GM13976 (cell line): ENCODE measurements around the gene SAMD5.

Experiments used
- DNase-seq: peaks from one replicate; pipeline ENCODE4 v3.0.0; 2012; ENCODE audit warnings: low spot score
- CTCF ChIP-seq: IDR thresholded peaks from 2 replicates; pipeline ENCODE4 v1.5.1; 2012; ENCODE audit warnings: borderline replicate concordance, mild to moderate bottlenecking; ENCODE audit not compliant: insufficient read depth; ENCODE audit errors: extremely low read depth, missing control alignments, control extremely low read depth
- in situ Hi-C: fragments of 300-500 bp; cut with MboI; formaldehyde crosslinking; loops from one replicate; pipeline ENCODE4 v1.12.0; 2022; ENCODE audit warnings: low sequenced_read_pairs, mixed read lengths, inconsistent platforms; ENCODE audit not compliant: unreplicated experiment

Gene SAMD5

DNA sequence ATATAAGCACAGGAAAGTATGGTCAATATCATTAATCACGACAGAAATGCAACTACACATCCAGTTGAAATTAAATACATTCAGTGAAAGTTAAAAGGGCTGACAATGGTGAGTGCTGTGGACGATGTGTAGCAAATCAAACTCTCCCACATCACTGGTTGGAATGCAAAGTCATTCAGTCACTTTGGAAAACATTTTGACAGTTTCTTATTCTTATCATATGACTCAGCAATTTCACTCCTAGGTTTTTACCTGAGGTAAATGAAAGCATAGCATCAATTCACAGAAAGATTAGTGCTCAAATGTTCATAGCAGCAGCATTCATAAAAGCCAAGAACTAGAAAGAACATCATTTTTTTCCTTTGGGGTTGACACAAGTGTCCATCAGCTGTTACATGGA is 28.6 kb upstream of the SAMD5 start:
- no peak for DNase-seq
- in situ Hi-C loops: no loop called here
- TF ChIP-seq CTCF: no peak

- no peak for TF ChIP-seq CTCF
- in situ Hi-C loops: no loop called here
Measured at GRCh38 chr6:147486683-147487082, 21.8 kb upstream of the SAMD5 start.

GRCh38 chr6:147497472-147497871 is 11.0 kb upstream of the SAMD5 start:
- TF ChIP-seq CTCF: no peak
- in situ Hi-C loops: no loop called here
- no peak for DNase-seq

More at GRCh38 chr6:147486683-147487082, 21.8 kb upstream of the SAMD5 start:
- no peak for DNase-seq

- no peak for TF ChIP-seq CTCF
- in situ Hi-C loops: loop anchor here (25.0 kb wide), 2 partner anchors 659 to 959 kb away; no protein-coding TSS in a partner anchor
- no peak for DNase-seq
Measured at GRCh38 chr6:147503587-147503986, 4.9 kb upstream of the SAMD5 start.

DNA sequence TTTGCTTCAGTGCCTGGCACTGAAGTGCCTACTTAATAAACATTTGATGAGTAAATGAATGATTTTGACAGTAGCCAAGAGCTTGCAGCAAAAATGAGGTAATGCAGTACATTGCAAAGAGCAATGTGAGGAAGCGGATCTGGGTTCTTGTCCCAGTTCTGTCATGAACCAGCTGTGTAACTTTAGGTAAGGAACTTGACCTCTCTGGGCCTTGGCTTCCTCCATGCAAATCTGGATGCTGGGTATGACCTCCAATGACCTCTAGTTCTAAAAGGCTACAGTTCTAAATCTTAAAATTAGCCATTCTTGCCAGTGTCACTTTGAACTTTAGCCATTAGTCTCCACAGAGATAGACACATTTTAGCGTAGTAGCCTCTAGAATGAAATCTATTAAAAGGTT is 3.6 kb upstream of the SAMD5 start:
- TF ChIP-seq CTCF: no peak
- in situ Hi-C loops: loop anchor here (25.0 kb wide), 2 partner anchors 657 to 957 kb away; no protein-coding TSS in a partner anchor

GRCh38 chr6:147506704-147507114 is 1.8 kb upstream of the SAMD5 start:
- DNase-seq: peak; percentile 75
- in situ Hi-C loops: loop anchor here (25.0 kb wide), 2 partner anchors 656 to 956 kb away; no protein-coding TSS in a partner anchor
- TF ChIP-seq CTCF: peak; percentile 48

More for the DNA sequence above, 3.6 kb upstream of the SAMD5 start:
- DNase-seq: no peak
